Neural crest cell (in vitro differentiated cells): Measurements from ENCODE around the gene ZBTB20. TPM values are rescaled to one million over a fixed set of nuclear protein-coding genes. Genes with fewer than 3 reads are reported as not detected.

Source experiments
- DNase-seq: peaks from one replicate; pipeline ENCODE4 v3.0.0; 2021; ENCODE audit warnings: low read depth, mixed read lengths, low spot score
- H3K27ac Mint-ChIP-seq: one replicate; pipeline ENCODE4 v1.8.0; 2021; ENCODE audit warnings: mild to moderate bottlenecking, mixed read lengths; ENCODE audit not compliant: unreplicated experiment
- H3K27me3 Mint-ChIP-seq: 2 replicates; pipeline ENCODE4 v1.8.0; 2021; ENCODE audit warnings: low read depth, mild to moderate bottlenecking, mixed read lengths
- H3K36me3 Mint-ChIP-seq: 2 replicates; pipeline ENCODE4 v1.8.0; 2021; ENCODE audit warnings: low read depth, mild to moderate bottlenecking, mixed read lengths
- H3K4me1 Mint-ChIP-seq: 2 replicates; pipeline ENCODE4 v1.8.0; 2021; ENCODE audit warnings: mixed read lengths
- H3K4me3 Mint-ChIP-seq: one replicate; pipeline ENCODE4 v1.8.0; 2021; ENCODE audit warnings: mild to moderate bottlenecking, mixed read lengths
- H3K9me3 Mint-ChIP-seq: 2 replicates; pipeline ENCODE4 v1.8.0; 2021; ENCODE audit warnings: mixed read lengths
- CTCF ChIP-seq: fragments of 200-600 bp; sonication (generic); conservative IDR thresholded peaks from 2 replicates; pipeline ENCODE4 v1.5.0; 2021; ENCODE audit warnings: antibody characterized with exemption, mild to moderate bottlenecking
- total RNA-seq: library from RNA; stranded (reverse); gene quantifications from 2 replicates; pipeline ENCODE4 v1.2.1, GENCODE V29; 2021

ZBTB20 gene
- total RNA-seq, 1 donor from 2014 or later: 12.4 TPM

GRCh38 chr3:114893361-114893760 lies 253.7 kb downstream of the ZBTB20 start:
- no peaks in the 10 kb centered on the region for H3K36me3 Mint-ChIP-seq
- no peak for TF ChIP-seq CTCF

GRCh38 chr3:114892880-114893279 lies 254.2 kb downstream of the ZBTB20 start:
- TF ChIP-seq CTCF: no peak
- no peak overlapping the region for H3K4me3 Mint-ChIP-seq
- peaks cover 12% of the 10 kb centered on the region for H3K4me1 Mint-ChIP-seq
- H3K27me3 Mint-ChIP-seq: no peaks in the 10 kb centered on the region
- H3K9me3 Mint-ChIP-seq: no peaks in the 10 kb centered on the region
- DNase-seq: no peak
- no peaks in the 10 kb centered on the region for H3K36me3 Mint-ChIP-seq
- H3K27ac Mint-ChIP-seq: no peak overlapping the region

More at GRCh38 chr3:114893361-114893760, 253.7 kb downstream of the ZBTB20 start:
- DNase-seq: no peak
- H3K4me1 Mint-ChIP-seq: peaks cover 12% of the 10 kb centered on the region
- H3K9me3 Mint-ChIP-seq: no peaks in the 10 kb centered on the region
- H3K4me3 Mint-ChIP-seq: no peak overlapping the region
- no peak overlapping the region for H3K27ac Mint-ChIP-seq
- no peaks in the 10 kb centered on the region for H3K27me3 Mint-ChIP-seq

- Mint-ChIP-seq H3K4me1 (peaks cover 12% of the 10 kb centered on the region), H3K36me3 (no peaks in the 10 kb centered on the region), H3K4me3 (no peak overlapping the region), H3K27me3 (no peaks in the 10 kb centered on the region), H3K9me3 (no peaks in the 10 kb centered on the region), H3K27ac (no peak overlapping the region)
- no peak for TF ChIP-seq CTCF
- DNase-seq: no peak
Observed at GRCh38 chr3:114892131-114892879, 254.8 kb downstream of the ZBTB20 start.

GRCh38 chr3:114887806-114888205 lies 259.3 kb downstream of the ZBTB20 start:
- Mint-ChIP-seq H3K4me3 (no peak overlapping the region), H3K27me3 (no peaks in the 10 kb centered on the region), H3K9me3 (no peaks in the 10 kb centered on the region), H3K36me3 (no peaks in the 10 kb centered on the region), H3K27ac (no peak overlapping the region), H3K4me1 (no peaks in the 10 kb centered on the region)
- DNase-seq: no peak
- no peak for TF ChIP-seq CTCF

- Mint-ChIP-seq H3K4me3 (no peak overlapping the region), H3K36me3 (no peaks in the 10 kb centered on the region), H3K27ac (no peak overlapping the region), H3K27me3 (no peaks in the 10 kb centered on the region), H3K9me3 (no peaks in the 10 kb centered on the region), H3K4me1 (no peaks in the 10 kb centered on the region)
- DNase-seq: no peak
- TF ChIP-seq CTCF: no peak
Observed at GRCh38 chr3:114886905-114887304, 260.2 kb downstream of the ZBTB20 start.
